Stimulated activated CD4-positive, alpha-beta T cell treated with anti-CD3 and anti-CD28 coated beads, Interleukin-12 subunit alpha, Interleukin-12 subunit beta, amount 100 ng/mL, for 24 hours (primary cell): ENCODE data around the gene DNAJC4.

Experiments used
- DNase-seq, 2 experiments: peaks; one replicate each; pipeline ENCODE4 v3.0.0-alpha.2; 2020; ENCODE audit warnings: low read depth in 2 of 2

Gene DNAJC4

GRCh38 chr11:64230171-64230984 is at the start of gene DNAJC4:
DNAJC4 (plus strand) TSS chr11:64230548; CDS start chr11:64230855, 307 bp downstream.
- peak; percentile 75 to 88 for DNase-seq

- no peak for DNase-seq
Observed at GRCh38 chr11:64180891-64181290, 49.5 kb upstream of the DNAJC4 start.

GRCh38 chr11:64181506-64182411 is 48.6 kb upstream of the DNAJC4 start:
- DNase-seq = no peak

GRCh38 chr11:64183890-64184289 is 46.5 kb upstream of the DNAJC4 start:
- DNase-seq = no peak

GRCh38 chr11:64185175-64185692 is 45.1 kb upstream of the DNAJC4 start:
- DNase-seq = no peak

- DNase-seq = peak; percentile 97 to 98
Observed at GRCh38 chr11:64185693-64186491, 44.5 kb upstream of the DNAJC4 start, which contains the start of gene STIP1. STIP1 (plus strand) TSS chr11:64186171; CDS start chr11:64186262, 91 bp downstream.

- no peak for DNase-seq
Observed at GRCh38 chr11:64186492-64187165, 43.7 kb upstream of the DNAJC4 start.

GRCh38 chr11:64192434-64192833 is 37.9 kb upstream of the DNAJC4 start:
- no peak for DNase-seq

GRCh38 chr11:64196626-64197025 is 33.7 kb upstream of the DNAJC4 start:
- no peak for DNase-seq

GRCh38 chr11:64198511-64198910 is 31.8 kb upstream of the DNAJC4 start:
- no peak for DNase-seq

GRCh38 chr11:64201543-64201942 is 28.8 kb upstream of the DNAJC4 start:
- no peak for DNase-seq

GRCh38 chr11:64202992-64203391 is 27.4 kb upstream of the DNAJC4 start:
- DNase-seq = no peak

GRCh38 chr11:64203421-64204079 is 26.8 kb upstream of the DNAJC4 start:
- DNase-seq = no peak

GRCh38 chr11:64204080-64204440 is 26.3 kb upstream of the DNAJC4 start:
- DNase-seq = no peak

- DNase-seq = peak; percentile 52 to 60
Observed at GRCh38 chr11:64204464-64204989, 25.8 kb upstream of the DNAJC4 start.

GRCh38 chr11:64206457-64207255 is 23.7 kb upstream of the DNAJC4 start, which contains the start of gene FERMT3:
FERMT3 (plus strand) TSS chr11:64206721; CDS start chr11:64207365, 644 bp downstream.
- DNase-seq = peak; percentile 58 to 84

- peak; percentile 61 to 70 for DNase-seq
Observed at GRCh38 chr11:64207256-64208085, 22.9 kb upstream of the DNAJC4 start.

- no peak for DNase-seq
Observed at GRCh38 chr11:64208086-64208795, 22.1 kb upstream of the DNAJC4 start.
